Heart left ventricle (tissue), 13 donors: Measurements from ENCODE around the gene CELA3A.

Source experiments
- POLR2A ChIP-seq, 2 donors: fragments of 450-650 bp; IDR thresholded peaks; one replicate each; pipeline ENCODE4 v1.6.1; 2017; ENCODE audit warnings: antibody characterized with exemption in 2 of 2, mild to moderate bottlenecking in 2 of 2, moderate library complexity in 2 of 2
- TF ChIP-seq, protein P1 (sequence below), 12 donors: fragments of 200-600 bp; sonication (generic) in 4 of 12; IDR thresholded peaks; one replicate each; pipeline versions ENCODE4 v1.5.0 to v1.8.0; 2018 to 2022; ENCODE audit warnings: antibody characterized with exemption in 12 of 12, mild to moderate bottlenecking in 5 of 12
- donor health status: ischemic (EF 13 %, LVEDD 7.1; RV severe dilation, severe dysfunction).
- donor health status: DM: no; HTN: yes; CAD: no.
- donor health status: DM: no; HTN: no; CAD: no.
- donor health status: ischemic (EF 25% LVEDD 6.9; RV normal size, moderate dysfunction).
- donor health status: ischemic (EF 25% LVEDD 5.7; RV mildly dilated, moderate dysfunction).
- donor health status: ischemic (EF 35%, LVEDD 5.7; RV mildly dilated, moderate dysfunction).
- donor health status: nonischemic (EF 11% LVEDD 7.7; RV severe dilation, severe dysfunction).
- donor health status: DM: yes; HTN: yes; CAD: no.
- donor health status: PGD.
- donor health status: ischemic (EF 29% LVEDD 5.4; RV normal size, mild dysfunction).
- donor health status: nonischemic (EF 23%, LVEDD 6.1; RV moderate dilation, normal function).

DNA sequence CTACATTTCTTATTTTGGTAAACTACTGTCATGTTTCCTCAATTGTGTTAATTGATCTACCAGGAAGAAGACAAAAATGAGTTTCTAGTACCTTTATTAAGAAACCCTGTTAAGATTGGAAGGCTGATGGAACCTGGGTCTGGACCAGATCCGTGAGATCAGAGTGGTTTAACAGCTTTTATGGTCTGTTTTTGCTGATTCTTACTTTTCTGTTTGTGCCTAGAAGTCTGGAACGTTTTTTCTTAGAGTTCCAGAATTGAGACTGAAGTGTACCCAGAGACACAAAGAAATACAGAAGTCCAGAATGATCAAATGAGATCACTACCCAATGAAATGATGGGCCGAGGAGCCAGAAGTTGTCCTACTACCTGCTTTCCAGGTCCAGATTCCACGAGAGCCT lies 28.6 kb downstream of the CELA3A start:
- TF ChIP-seq, protein P1, sequence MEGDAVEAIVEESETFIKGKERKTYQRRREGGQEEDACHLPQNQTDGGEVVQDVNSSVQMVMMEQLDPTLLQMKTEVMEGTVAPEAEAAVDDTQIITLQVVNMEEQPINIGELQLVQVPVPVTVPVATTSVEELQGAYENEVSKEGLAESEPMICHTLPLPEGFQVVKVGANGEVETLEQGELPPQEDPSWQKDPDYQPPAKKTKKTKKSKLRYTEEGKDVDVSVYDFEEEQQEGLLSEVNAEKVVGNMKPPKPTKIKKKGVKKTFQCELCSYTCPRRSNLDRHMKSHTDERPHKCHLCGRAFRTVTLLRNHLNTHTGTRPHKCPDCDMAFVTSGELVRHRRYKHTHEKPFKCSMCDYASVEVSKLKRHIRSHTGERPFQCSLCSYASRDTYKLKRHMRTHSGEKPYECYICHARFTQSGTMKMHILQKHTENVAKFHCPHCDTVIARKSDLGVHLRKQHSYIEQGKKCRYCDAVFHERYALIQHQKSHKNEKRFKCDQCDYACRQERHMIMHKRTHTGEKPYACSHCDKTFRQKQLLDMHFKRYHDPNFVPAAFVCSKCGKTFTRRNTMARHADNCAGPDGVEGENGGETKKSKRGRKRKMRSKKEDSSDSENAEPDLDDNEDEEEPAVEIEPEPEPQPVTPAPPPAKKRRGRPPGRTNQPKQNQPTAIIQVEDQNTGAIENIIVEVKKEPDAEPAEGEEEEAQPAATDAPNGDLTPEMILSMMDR (IDR thresholded peaks at IDR 0.05) = no peak
- no peak for TF ChIP-seq POLR2A (IDR thresholded peaks at IDR 0.05)
